ENCODE measurements around the gene AAR2. TPM values are rescaled to one million over a fixed set of nuclear protein-coding genes. Genes with fewer than 3 reads are reported as not detected.

The AAR2 gene
- total RNA-seq, 1 donor, result 23.5 TPM

- no peak for DNase-seq (ENCODE audit: low read depth)
- TF ChIP-seq CTCF (IDR thresholded peaks at IDR 0.05; ENCODE audit: insufficient read depth, low read length), result no peak
- no peak overlapping the region for H3K4me3 ChIP-seq (ENCODE audit: low read depth, low read length)
Observed at GRCh38 chr20:36208257-36208656, 28.0 kb upstream of the AAR2 start.

GRCh38 chr20:36210436-36211021, 25.7 kb upstream of the AAR2 start:
- H3K4me3 ChIP-seq (ENCODE audit: low read depth, low read length), result no peak overlapping the region
- no peak for DNase-seq (ENCODE audit: low read depth)
- no peak for TF ChIP-seq CTCF (IDR thresholded peaks at IDR 0.05; ENCODE audit: insufficient read depth, low read length)

GRCh38 chr20:36213362-36213761, 22.9 kb upstream of the AAR2 start:
- no peak for DNase-seq (ENCODE audit: low read depth)
- H3K4me3 ChIP-seq (ENCODE audit: low read depth, low read length), result no peak overlapping the region
- no peak for TF ChIP-seq CTCF (IDR thresholded peaks at IDR 0.05; ENCODE audit: insufficient read depth, low read length)

- TF ChIP-seq CTCF (IDR thresholded peaks at IDR 0.05; ENCODE audit: insufficient read depth, low read length), result peak; percentile 62
- H3K4me3 ChIP-seq (ENCODE audit: low read depth, low read length), result no peak overlapping the region
Observed at GRCh38 chr20:36214684-36215256, 21.5 kb upstream of the AAR2 start.

GRCh38 chr20:36215778-36216177, 20.5 kb upstream of the AAR2 start:
- no peak for TF ChIP-seq CTCF (IDR thresholded peaks at IDR 0.05; ENCODE audit: insufficient read depth, low read length)
- no peak overlapping the region for H3K4me3 ChIP-seq (ENCODE audit: low read depth, low read length)
- DNase-seq (ENCODE audit: low read depth), result no peak

More at GRCh38 chr20:36214684-36215256, 21.5 kb upstream of the AAR2 start:
- DNase-seq (ENCODE audit: low read depth), result peak; percentile 37

- DNase-seq (ENCODE audit: low read depth), result no peak
- TF ChIP-seq CTCF (IDR thresholded peaks at IDR 0.05; ENCODE audit: insufficient read depth, low read length), result no peak
- no peak overlapping the region for H3K4me3 ChIP-seq (ENCODE audit: low read depth, low read length)
Observed at GRCh38 chr20:36216314-36217025, 19.8 kb upstream of the AAR2 start.
